IMR-90 (cell line): ENCODE measurements around the gene PTPN3. TPM values are rescaled to one million over a fixed set of nuclear protein-coding genes. Genes with fewer than 3 reads are reported as not detected.

Experiments used
- ATAC-seq: fragments of 200-7000 bp; cut with Tn5 transposase; 2 replicates; pipeline ENCODE4 v1.9.1; 2020; ENCODE audit warnings: low read depth, mild to moderate bottlenecking, moderate library complexity
- BruUV-seq: library from RNA; stranded (reverse); fragments of 400-500 nt; replicated peaks from 2 replicates; lab custom pipeline; 2021; lab: Mats Ljungman, UMichigan
- CTCF ChIA-PET: fragments of 300-600 bp; formaldehyde crosslinking; extraction: SDS; loops from one replicate; lab custom pipeline; 2021; ENCODE audit warnings: antibody characterized with exemption; lab: Yijun Ruan, JAX
- POLR2A ChIA-PET: fragments of 300-600 bp; sonication (Branson Sonifier 250); formaldehyde crosslinking; loops from one replicate; lab custom pipeline; 2022; ENCODE audit warnings: antibody characterized with exemption; ENCODE audit not compliant: unreplicated experiment; lab: Charles Lee
- DNase-seq: peaks from one replicate; pipeline ENCODE4 v3.0.0; 2013
- H2AFZ ChIP-seq: replicated peaks from 2 replicates; pipeline ENCODE3; 2013; ENCODE audit warnings: low read length, mild to moderate bottlenecking; ENCODE audit not compliant: poor library complexity
- H2AK5ac ChIP-seq: 2 replicates; pipeline ENCODE4 v1.6.1; 2013; ENCODE audit warnings: low read depth, low read length, inconsistent platforms
- H2AK9ac ChIP-seq: replicated peaks from 2 replicates; pipeline ENCODE3; 2013; ENCODE audit warnings: mild to moderate bottlenecking, low read depth, low read length, moderate library complexity; ENCODE audit not compliant: poor library complexity
- H2BK120ac ChIP-seq: 2 replicates; pipeline ENCODE4 v1.6.1; 2013; ENCODE audit warnings: low read depth, low read length, inconsistent platforms
- H2BK15ac ChIP-seq: 3 replicates; pipeline ENCODE4 v1.6.1; 2013; ENCODE audit warnings: low read depth, low read length, inconsistent platforms
- H2BK20ac ChIP-seq: 2 replicates; pipeline ENCODE4 v1.6.1; 2013; ENCODE audit warnings: low read depth, mild to moderate bottlenecking, inconsistent platforms, low read length, moderate library complexity
- H2BK5ac ChIP-seq: 2 replicates; pipeline ENCODE4 v1.6.1; 2013; ENCODE audit warnings: mild to moderate bottlenecking, low read depth, low read length, inconsistent platforms; ENCODE audit not compliant: poor library complexity, severe bottlenecking
- H3K14ac ChIP-seq: replicated peaks from 2 replicates; pipeline ENCODE4 v1.6.1; 2013; ENCODE audit warnings: low read depth, low read length, inconsistent platforms
- H3K18ac ChIP-seq: 2 replicates; pipeline ENCODE4 v1.6.1; 2013; ENCODE audit warnings: low read depth, low read length, control low read depth
- H3K23ac ChIP-seq: 2 replicates; pipeline ENCODE4 v1.6.1; 2013; ENCODE audit warnings: low read depth, low read length, inconsistent platforms
- H3K27ac ChIP-seq: 2 replicates; pipeline ENCODE4 v1.5.1; 2013; ENCODE audit warnings: mild to moderate bottlenecking, control low read depth, low read length; ENCODE audit not compliant: insufficient read depth
- H3K27me3 ChIP-seq: 2 replicates; pipeline ENCODE4 v1.6.1; 2013; ENCODE audit warnings: low read length; ENCODE audit not compliant: control insufficient read depth, insufficient read depth
- H3K36me3 ChIP-seq: 2 replicates; pipeline ENCODE4 v1.6.1; 2013; ENCODE audit warnings: low read length, mixed read lengths; ENCODE audit not compliant: control insufficient read depth, insufficient read depth
- H3K4ac ChIP-seq: 2 replicates; pipeline ENCODE4 v1.6.1; 2013; ENCODE audit warnings: low read depth, low read length, inconsistent platforms
- H3K4me1 ChIP-seq: 2 replicates; pipeline ENCODE4 v1.6.1; 2013; ENCODE audit warnings: low read length, mixed read lengths; ENCODE audit not compliant: control insufficient read depth, insufficient read depth
- H3K4me2 ChIP-seq: 2 replicates; pipeline ENCODE4 v1.6.1; 2013; ENCODE audit warnings: low read depth, mild to moderate bottlenecking, control low read depth, low read length, moderate library complexity
- H3K4me3 ChIP-seq: 2 replicates; pipeline ENCODE4 v1.5.1; 2013; ENCODE audit warnings: low read depth, mild to moderate bottlenecking, control low read depth, low read length, moderate library complexity; ENCODE audit not compliant: insufficient read depth
- H3K56ac ChIP-seq: 2 replicates; pipeline ENCODE4 v1.6.1; 2013; ENCODE audit warnings: low read length, inconsistent platforms; ENCODE audit not compliant: insufficient read depth; ENCODE audit errors: extremely low read depth
- H3K79me1 ChIP-seq, 2 experiments: 2 replicates each; pipeline ENCODE4 v1.6.1; 2013; ENCODE audit warnings: low read length in 2 of 2, inconsistent platforms in 1 of 2, low read depth in 1 of 2
- H3K9ac ChIP-seq: 2 replicates; pipeline ENCODE4 v1.6.1; 2013; ENCODE audit warnings: low read depth, low read length, control low read depth
- H3K9me1 ChIP-seq: 2 replicates; pipeline ENCODE4 v1.6.1; 2013; ENCODE audit warnings: low read length, inconsistent platforms; ENCODE audit not compliant: insufficient read depth
- H3K9me3 ChIP-seq: 2 replicates; pipeline ENCODE4 v1.6.1; 2013; ENCODE audit warnings: low read length; ENCODE audit not compliant: control insufficient read depth, insufficient read depth
- H4K20me1 ChIP-seq: 2 replicates; pipeline ENCODE4 v1.6.1; 2013; ENCODE audit warnings: low read length, inconsistent platforms; ENCODE audit not compliant: insufficient read depth
- H4K5ac ChIP-seq: 2 replicates; pipeline ENCODE4 v1.6.1; 2013; ENCODE audit warnings: mild to moderate bottlenecking, low read depth, low read length, control low read depth
- H4K8ac ChIP-seq, 2 experiments: 2 replicates each; pipeline ENCODE4 v1.6.1; 2013; ENCODE audit warnings: low read depth in 2 of 2, low read length in 2 of 2, control low read depth in 1 of 2, inconsistent platforms in 1 of 2
- H4K91ac ChIP-seq: 2 replicates; pipeline ENCODE4 v1.6.1; 2013; ENCODE audit warnings: low read depth, low read length, inconsistent platforms; ENCODE audit not compliant: insufficient read depth
- BHLHE40 ChIP-seq: fragments of 150-350 bp; IDR thresholded peaks from 2 replicates; pipeline ENCODE4 v1.6.1; 2016; ENCODE audit warnings: mild to moderate bottlenecking, low read depth, low read length
- CEBPB ChIP-seq: IDR thresholded peaks from 2 replicates; pipeline ENCODE4 v1.6.1; 2012; ENCODE audit warnings: low read depth, low read length, improper control_type of control experiment
- FOS ChIP-seq: fragments of 150-350 bp; IDR thresholded peaks from 2 replicates; pipeline ENCODE4 v1.6.1; 2016; ENCODE audit warnings: low read depth, low read length
- MAFK ChIP-seq: IDR thresholded peaks from 2 replicates; pipeline ENCODE4 v1.6.1; 2012; ENCODE audit warnings: low read depth, low read length, improper control_type of control experiment
- MAZ ChIP-seq: IDR thresholded peaks from 2 replicates; pipeline ENCODE4 v1.6.1; 2012; ENCODE audit warnings: low read depth, mild to moderate bottlenecking, low read length, improper control_type of control experiment, moderate library complexity, borderline replicate concordance
- MXI1 ChIP-seq: IDR thresholded peaks from 2 replicates; pipeline ENCODE4 v1.6.1; 2012; ENCODE audit warnings: low read depth, mild to moderate bottlenecking, low read length, moderate library complexity, borderline replicate concordance
- NFE2L2 ChIP-seq: fragments of 150-350 bp; IDR thresholded peaks from 2 replicates; pipeline ENCODE4 v1.6.1; 2016; ENCODE audit warnings: low read depth, mild to moderate bottlenecking, low read length
- POLR2A ChIP-seq: IDR thresholded peaks from 2 replicates; pipeline ENCODE4 v1.6.1; 2012; ENCODE audit warnings: mild to moderate bottlenecking, low read depth, low read length
- RAD21 ChIP-seq: IDR thresholded peaks from 2 replicates; pipeline ENCODE4 v1.6.1; 2012; ENCODE audit warnings: low read length, improper control_type of control experiment
- RCOR1 ChIP-seq: IDR thresholded peaks from 2 replicates; pipeline ENCODE4 v1.6.1; 2012; ENCODE audit warnings: mild to moderate bottlenecking, low read length, improper control_type of control experiment; ENCODE audit not compliant: insufficient replicate concordance
- WGBS, 2 experiments: methylation state at CpG; one replicate each; pipeline versions ENCODE4 v1.1.5 to v1.1.7; 2013; ENCODE audit warnings: missing lambda C conversion rate in 2 of 2; ENCODE audit not compliant: insufficient read length in 1 of 2; ENCODE audit errors: extremely low coverage in 2 of 2; 5-methylcytosine and 5-hydroxymethylcytosine counted together
- dilution Hi-C: fragments of 300-500 bp; cut with HindIII; formaldehyde crosslinking; loops from one replicate; pipeline ENCODE4 v1.14.3; 2018; ENCODE audit warnings: low sequenced_read_pairs; ENCODE audit not compliant: unreplicated experiment
- in situ Hi-C: fragments of 300-500 bp; cut with MboI; formaldehyde crosslinking; loops from 3 replicates; pipeline ENCODE4 v1.14.3; 2019; ENCODE audit warnings: low sequenced_read_pairs, inconsistent platforms, mixed read lengths
- intact Hi-C: fragments of 100-400 bp; cut with micrococcal nuclease; formaldehyde crosslinking; loops from 2 replicates; pipeline ENCODE4 v1.10.0; 2022
- polyA plus RNA-seq, 3 experiments: library from polyadenylated mRNA; depleted of rRNA; stranded (reverse); fragments of >200 nt; gene quantifications; 2 replicates each; pipeline ENCODE4 v1.2.3, GENCODE V29; 2012; ENCODE audit warnings: low replicate concordance in 1 of 3
- total RNA-seq: library from RNA; depleted of rRNA; stranded (reverse); fragments of >200 nt; gene quantifications from 2 replicates; pipeline ENCODE4 v1.2.3, GENCODE V29; 2012
- TF ChIP-seq, protein P1 (sequence below): conservative IDR thresholded peaks from 2 replicates; pipeline ENCODE4 v1.5.1; 2012; ENCODE audit warnings: mild to moderate bottlenecking, low read depth, low read length, improper control_type of control experiment
- TF ChIP-seq, protein P2 (sequence below): fragments of 150-350 bp; IDR thresholded peaks from 2 replicates; pipeline ENCODE4 v1.6.1; 2017; ENCODE audit warnings: mild to moderate bottlenecking, antibody characterized with exemption, low read length, low read depth
- TF ChIP-seq, protein P3 (sequence below): fragments of 150-350 bp; IDR thresholded peaks from 2 replicates; pipeline ENCODE4 v1.6.1; 2016; ENCODE audit warnings: low read depth, mild to moderate bottlenecking, low read length, moderate library complexity, borderline replicate concordance

Gene PTPN3
- total and polyA plus RNA-seq, 2 of the 4 experiments (the other 2 are of a cell fraction), result 0.72 to 0.89 TPM

DNA sequence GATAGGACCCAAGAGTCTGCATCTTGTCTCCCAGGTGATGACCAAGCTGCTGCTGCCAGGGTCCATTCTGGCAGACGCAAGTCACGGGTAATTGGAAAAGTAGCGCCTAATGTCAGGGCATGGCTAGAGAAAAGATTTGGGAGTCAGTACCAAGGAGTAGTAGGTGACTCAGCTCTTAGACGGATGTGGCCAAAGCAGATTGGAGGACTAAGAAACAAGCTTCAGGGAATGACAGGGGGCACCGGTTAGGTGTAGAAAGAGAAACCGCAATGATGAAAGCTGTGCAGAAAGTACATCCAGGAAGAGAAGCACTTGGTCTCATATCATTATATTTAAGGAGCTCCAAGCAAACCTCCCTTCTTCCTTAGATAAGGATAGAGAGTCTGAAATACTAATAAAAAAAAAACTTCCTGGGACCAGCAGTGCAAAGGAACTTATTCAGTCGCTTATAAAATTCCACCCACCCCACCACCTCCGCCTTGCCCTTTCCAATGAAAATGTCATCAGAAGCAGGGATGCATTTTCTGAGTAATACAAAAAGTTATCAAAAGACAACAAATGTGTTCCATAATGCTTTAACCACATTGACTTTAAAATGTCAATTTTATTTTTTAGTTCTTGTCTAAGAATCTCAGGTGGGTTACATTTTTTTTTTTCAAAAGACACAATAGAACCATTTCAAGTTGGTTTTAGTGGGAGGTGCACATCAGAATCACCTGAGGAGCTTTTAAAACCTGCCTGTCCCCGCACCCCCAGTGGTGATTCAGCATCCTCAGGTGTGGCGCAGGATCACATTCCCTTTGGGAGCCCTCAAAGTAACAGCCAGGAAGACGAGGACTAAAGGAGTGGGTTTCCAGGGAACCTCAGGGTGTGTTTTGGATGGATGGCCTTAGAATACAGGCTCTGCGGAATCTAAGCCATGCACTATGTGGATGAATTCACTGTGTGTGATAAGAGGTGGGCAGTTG is 31.2 kb downstream of the PTPN3 start:
- Histone ChIP-seq H3K9ac (no peak overlapping the region), H3K79me1 (no peaks in the 10 kb centered on the region; a peak in 1 of 4 replicates), H2AK5ac (no peak overlapping the region), H2BK20ac (no peak overlapping the region), H2BK120ac (no peak overlapping the region), H3K23ac (no peak overlapping the region), H3K14ac (no peak overlapping the region), H3K36me3 (no peaks in the 10 kb centered on the region), H4K20me1 (no peaks in the 10 kb centered on the region), H3K9me1 (no peaks in the 10 kb centered on the region), H3K27me3 (no peaks in the 10 kb centered on the region; the same call in none of the 2 replicates), H2AK9ac (no peak overlapping the region), H3K4me3 (no peak overlapping the region), H3K4ac (no peak overlapping the region), H4K8ac (no peak overlapping the region), H3K9me3 (no peaks in the 10 kb centered on the region), H3K4me1 (no peaks in the 10 kb centered on the region), H2BK15ac (no peak overlapping the region), H3K4me2 (no peak overlapping the region), H3K18ac (no peak overlapping the region), H4K91ac (no peak overlapping the region), H3K27ac (no peak overlapping the region), H2BK5ac (no peak overlapping the region), H2AFZ (no peak overlapping the region), H4K5ac (no peak overlapping the region), H3K56ac (no peak overlapping the region)
- in situ Hi-C loops, result no loop called here
- BruUV-seq, result no TSS peak
- ATAC-seq, result no peak
- peak; percentile 3 for DNase-seq
- intact Hi-C loops, result no loop called here
- ChIA-PET POLR2A (no interaction called here), CTCF (interaction anchor here (0.6 to 1.3 kb wide), 3 partner anchors 9 to 101 kb away, joined by 3 to 4 read pairs (median 4); no protein-coding TSS in a partner anchor)
- TF ChIP-seq CEBPB, result no peak
- TF ChIP-seq, protein P1, sequence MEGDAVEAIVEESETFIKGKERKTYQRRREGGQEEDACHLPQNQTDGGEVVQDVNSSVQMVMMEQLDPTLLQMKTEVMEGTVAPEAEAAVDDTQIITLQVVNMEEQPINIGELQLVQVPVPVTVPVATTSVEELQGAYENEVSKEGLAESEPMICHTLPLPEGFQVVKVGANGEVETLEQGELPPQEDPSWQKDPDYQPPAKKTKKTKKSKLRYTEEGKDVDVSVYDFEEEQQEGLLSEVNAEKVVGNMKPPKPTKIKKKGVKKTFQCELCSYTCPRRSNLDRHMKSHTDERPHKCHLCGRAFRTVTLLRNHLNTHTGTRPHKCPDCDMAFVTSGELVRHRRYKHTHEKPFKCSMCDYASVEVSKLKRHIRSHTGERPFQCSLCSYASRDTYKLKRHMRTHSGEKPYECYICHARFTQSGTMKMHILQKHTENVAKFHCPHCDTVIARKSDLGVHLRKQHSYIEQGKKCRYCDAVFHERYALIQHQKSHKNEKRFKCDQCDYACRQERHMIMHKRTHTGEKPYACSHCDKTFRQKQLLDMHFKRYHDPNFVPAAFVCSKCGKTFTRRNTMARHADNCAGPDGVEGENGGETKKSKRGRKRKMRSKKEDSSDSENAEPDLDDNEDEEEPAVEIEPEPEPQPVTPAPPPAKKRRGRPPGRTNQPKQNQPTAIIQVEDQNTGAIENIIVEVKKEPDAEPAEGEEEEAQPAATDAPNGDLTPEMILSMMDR, result no peak
- TF ChIP-seq MAFK, result no peak
- TF ChIP-seq, protein P2, sequence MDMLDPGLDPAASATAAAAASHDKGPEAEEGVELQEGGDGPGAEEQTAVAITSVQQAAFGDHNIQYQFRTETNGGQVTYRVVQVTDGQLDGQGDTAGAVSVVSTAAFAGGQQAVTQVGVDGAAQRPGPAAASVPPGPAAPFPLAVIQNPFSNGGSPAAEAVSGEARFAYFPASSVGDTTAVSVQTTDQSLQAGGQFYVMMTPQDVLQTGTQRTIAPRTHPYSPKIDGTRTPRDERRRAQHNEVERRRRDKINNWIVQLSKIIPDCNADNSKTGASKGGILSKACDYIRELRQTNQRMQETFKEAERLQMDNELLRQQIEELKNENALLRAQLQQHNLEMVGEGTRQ, result no peak
- no peak for TF ChIP-seq FOS
- no peak for TF ChIP-seq POLR2A
- no peak for TF ChIP-seq MXI1
- no peak for TF ChIP-seq BHLHE40
- TF ChIP-seq RCOR1, result no peak
- no peak for TF ChIP-seq RAD21
- TF ChIP-seq NFE2L2, result no peak
- TF ChIP-seq, protein P3, sequence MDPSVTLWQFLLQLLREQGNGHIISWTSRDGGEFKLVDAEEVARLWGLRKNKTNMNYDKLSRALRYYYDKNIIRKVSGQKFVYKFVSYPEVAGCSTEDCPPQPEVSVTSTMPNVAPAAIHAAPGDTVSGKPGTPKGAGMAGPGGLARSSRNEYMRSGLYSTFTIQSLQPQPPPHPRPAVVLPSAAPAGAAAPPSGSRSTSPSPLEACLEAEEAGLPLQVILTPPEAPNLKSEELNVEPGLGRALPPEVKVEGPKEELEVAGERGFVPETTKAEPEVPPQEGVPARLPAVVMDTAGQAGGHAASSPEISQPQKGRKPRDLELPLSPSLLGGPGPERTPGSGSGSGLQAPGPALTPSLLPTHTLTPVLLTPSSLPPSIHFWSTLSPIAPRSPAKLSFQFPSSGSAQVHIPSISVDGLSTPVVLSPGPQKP, result no peak
- no peak for TF ChIP-seq MAZ
- dilution Hi-C loops, result no loop called here
- 90% methylated on average over 4 of the region's 12 CpGs; no CpG with 5 or more reads in 1 of the 2 experiments for WGBS, 2 experiments
